Cerebellar cortex (tissue), 1 donor: ENCODE results near the gene CHSY1.

Source experiments
- DNase-seq: peaks from one replicate; pipeline ENCODE4 v3.0.0-alpha.2; 2015; ENCODE audit warnings: low spot score

Gene CHSY1

DNA sequence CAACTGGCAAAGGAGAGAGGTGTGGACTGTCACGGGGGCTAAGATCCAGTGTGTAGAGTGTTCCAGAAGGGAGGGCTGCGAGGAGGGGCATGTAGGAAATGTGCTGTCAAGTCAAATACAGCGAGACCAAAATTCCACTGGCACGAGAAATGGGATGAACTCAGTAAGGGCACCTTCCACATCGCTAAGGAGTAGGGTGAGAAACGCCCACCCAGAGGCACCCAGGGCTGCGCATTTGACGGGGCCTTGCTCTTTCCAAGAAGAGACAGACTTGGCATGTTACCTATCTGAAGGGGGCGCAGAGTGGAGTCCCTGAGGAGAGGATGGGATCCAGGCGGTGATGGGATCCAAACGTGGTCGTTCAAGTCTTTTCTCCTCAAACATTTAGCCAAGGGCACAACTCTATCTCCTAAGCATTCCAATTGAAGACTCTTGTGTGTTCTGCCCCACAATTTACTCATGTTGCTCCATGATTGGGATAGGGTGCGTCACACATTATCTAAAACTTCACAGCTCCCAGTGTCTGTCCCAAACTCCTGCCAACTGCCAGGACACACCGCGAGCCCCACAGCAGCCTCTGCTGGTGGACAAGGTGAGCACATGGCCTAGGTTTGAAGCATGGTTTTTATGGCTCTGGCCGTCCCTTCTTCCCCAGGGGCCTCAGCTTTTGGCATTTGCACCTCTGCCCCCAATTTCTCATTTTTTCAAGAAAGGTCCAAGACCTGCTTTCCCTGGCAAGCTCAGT is 17.8 kb upstream of the CHSY1 start:
- no peak for DNase-seq

DNA sequence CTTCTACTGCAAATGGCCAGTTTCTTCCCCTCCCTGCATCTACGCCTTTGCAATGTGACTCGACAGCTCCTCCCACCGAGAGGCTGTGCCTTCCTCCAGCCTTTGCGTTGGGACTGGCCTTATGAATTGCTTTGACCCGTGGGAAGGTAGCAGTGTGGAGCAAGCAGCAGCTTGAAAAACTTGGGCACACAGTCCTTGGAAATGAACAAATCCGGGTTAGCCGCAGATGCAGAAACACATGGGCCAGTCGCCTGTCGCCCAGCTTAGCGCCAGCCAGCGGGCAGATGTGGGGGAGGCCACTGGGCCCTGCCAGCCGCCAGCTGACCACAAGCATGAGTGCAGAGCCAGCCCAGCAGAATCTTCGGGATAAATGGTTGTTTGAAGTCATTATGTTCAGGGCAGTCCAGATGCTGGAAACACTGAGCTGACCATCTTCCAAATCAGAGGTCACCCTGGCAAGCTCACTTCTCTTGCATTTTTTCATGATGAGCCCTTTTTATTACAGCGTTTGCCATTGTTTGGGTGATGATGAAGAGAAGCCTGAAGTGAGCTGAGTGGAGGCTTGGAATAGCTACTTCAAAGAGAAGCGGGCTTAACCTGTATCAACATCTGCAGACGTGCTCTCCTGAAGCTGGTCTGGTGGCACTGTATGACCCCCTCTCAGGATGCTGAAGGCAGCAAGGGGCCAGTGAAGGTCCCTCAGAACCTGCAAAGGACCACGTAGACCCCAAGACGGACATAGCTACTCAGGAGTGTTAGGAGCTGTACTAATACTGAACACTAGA is 15.7 kb upstream of the CHSY1 start:
- DNase-seq: no peak

DNA sequence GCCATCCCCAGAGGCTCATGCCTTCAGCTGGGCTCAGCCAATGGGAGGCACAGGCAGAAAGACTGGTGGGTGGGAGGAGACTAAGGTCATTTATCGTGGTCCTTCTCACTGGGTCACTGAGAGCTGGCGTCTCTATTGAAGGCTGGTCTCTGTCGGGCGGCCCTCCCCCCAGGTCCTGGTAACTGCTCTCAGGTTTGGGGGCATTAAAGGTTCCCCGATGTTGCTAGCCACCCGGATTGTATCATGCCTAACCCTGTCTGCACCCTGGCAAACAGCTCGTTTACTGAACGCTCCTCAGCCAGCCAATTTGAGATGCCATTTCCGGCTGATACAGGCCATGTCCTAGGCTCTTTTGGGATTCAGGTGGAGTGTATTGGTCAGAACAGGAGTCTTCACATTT is 14.9 kb upstream of the CHSY1 start:
- no peak for DNase-seq

DNA sequence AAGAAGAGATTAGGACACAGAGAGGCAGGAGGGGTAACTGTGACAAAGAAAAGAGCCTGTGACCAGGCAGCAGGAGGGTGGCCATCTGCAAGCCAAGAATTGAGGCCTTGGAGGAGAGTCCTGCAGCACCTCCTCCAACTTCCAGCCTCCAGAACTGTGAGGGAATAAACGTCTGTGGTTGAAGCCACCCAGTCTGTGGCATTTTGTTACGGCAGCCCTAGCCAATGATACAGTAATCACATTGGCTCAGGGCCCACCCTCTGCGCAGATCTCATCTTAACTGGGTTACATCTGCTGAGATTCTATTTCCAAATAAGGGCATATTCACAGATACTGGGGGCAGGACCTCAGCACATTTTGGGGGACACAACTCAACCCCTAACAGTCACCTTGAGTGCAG is 14.2 kb upstream of the CHSY1 start:
- DNase-seq: no peak

DNA sequence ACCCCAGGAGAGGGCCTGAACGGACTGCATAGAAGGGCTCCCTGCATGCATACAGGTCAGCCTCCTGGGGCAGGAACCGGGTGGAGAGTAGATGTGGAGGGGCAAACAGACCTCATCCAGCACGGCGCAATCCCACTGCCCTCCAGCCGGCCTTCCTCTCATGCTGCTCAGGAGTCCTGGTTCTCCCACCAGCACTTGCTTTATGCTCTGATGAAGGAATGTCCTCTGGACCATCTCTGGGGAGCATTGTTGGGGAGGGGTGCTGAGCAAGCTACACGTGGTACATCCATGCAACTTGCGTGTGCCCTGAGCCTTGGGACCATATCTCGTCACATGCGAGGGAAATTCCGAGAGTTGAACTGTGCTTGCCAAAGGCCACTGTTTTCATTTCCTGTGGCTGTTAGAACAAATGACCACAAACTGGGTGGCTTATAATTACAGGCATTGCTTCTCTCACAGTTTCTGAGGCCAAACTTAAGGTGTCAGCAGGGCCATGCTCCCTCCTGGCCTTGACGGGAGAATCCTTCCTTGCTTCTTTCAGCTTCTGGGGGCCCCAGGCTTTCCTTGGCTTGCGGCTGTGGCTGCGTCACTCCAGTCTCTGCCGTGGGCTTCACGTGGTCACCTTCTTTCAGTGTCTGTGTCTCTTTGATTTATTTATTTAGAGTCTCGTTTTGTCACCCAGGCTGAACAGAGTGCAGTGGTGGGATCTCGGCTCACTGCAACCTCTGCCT is 13.2 kb upstream of the CHSY1 start:
- no peak for DNase-seq

DNA sequence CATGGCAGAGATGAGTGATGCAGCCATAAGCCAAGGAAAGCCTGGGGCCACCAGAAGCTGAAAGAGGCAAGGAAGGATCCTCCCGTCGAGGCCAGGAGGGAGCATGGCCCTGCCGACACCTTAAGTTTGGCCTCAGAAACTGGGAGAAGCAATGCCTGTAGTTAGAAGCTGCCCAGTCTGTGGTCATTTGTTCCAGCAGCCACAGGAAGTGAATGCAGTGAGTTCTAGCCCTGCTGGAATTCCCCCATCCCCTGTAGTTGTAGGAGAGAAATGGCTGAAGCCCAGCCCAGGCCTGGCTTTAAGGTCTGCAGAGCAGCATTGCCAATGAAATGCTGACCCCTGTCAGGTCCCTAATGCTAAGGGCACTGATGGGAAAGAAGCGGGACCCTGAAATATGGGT is 12.2 kb upstream of the CHSY1 start:
- no peak for DNase-seq

DNA sequence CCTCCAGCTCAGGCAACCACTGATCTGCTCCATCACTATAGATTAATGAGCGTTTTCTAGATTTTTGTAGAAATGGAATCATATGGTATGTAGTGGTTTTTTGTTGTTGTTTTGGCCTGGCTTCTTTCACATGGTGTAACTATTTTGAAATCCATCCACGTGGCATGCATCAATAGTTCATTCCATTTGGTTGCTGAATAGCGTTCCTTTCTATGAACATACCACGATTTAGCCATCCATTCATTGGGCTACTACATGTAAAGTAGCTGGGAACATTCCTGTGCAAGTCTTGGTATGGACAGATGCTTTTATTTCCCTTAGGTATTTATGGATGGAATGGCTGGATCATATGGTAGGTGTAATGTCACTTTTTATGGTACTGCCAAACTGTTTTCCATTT is 10.7 kb upstream of the CHSY1 start:
- no peak for DNase-seq

DNA sequence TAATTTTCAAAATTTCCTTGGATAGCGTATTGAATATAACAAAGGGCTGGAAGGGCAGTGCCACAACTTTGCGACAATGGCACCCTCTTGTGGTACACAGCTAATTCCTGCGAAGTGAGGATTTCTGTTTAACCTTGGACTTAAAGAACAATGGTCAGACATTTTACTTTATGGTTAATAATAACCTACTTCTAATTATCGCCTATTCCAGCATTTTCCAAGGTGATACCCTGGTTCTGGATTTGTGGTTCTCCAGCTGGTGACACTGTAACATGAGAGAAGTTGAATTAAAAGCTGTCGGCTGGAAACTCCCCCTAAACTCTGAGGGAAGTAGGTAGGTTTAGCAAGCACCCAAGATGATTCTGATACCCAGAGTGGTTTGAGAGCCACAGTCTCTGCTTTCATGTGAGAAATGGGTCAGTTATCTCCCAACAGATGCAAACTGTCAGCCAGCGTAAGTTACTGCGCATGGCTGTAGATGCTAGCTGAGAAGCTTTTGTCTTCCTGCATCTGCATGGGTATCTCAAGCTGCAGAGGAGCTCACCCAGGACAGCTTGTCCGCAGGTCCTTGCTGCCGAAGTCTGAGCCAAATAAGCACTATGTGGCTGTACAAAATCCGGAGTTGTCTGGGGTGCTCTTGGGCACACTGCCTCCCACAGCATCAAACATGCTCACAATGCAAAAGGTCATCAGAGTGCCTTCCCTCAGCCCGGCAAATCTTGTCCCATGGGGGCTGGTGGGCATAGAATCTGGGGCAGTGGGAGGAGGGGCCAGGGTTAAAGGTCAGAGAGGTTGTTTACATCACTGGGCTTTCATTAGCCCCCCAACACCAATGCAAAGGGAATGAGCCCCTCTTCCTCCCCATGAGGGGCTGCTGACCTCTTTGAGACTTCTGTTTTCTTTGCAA is 6.6 kb upstream of the CHSY1 start:
- peak; percentile 80 for DNase-seq

DNA sequence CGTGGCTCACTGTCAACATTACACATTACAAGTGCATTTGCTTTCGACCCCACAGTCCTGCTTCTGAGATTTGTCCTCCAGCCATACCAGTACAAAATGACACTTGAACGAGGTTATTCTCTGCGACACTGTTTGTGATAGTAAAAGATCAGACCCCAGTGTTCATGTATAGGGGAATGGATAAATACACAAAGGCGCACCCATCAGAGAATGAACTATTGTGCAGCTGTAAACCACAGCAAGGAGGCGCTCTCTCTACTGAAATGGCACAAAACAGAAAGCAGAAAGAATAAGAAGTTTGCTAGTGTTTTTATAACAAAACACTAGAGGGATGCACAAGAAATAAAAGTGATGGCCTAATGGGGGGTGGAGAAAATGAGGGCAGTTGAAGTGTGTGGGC is 4.9 kb upstream of the CHSY1 start:
- DNase-seq: no peak

DNA sequence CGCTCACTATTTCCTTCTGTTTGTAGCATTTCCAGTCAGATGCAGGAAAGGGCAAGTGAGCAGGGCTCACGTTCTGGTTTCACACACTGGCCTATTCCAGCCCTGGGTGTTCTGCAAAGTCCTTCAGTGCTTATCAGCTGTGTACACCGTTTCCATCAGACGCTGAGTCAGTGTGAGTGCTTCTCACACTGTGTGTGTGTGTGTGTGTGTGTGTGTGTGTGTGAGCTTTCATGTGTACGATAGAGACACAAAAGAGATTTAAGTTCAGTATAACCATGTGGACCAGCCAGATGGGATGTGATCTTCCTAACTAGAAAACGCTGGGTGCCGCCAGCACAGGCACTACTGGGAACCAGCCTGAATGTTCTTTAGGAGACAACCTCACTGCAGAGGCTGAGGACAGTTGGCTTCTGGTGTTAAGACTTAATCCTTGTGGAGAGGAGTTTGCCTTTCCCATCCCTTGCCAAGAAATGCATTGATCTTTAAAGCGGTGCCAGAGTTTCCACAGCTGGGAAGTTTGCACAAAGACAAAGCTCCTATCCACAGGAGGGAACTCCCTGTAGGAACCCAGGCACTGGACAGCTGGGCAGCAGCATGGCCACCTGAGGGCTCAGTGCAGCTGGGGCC is 3.9 kb upstream of the CHSY1 start:
- no peak for DNase-seq

DNA sequence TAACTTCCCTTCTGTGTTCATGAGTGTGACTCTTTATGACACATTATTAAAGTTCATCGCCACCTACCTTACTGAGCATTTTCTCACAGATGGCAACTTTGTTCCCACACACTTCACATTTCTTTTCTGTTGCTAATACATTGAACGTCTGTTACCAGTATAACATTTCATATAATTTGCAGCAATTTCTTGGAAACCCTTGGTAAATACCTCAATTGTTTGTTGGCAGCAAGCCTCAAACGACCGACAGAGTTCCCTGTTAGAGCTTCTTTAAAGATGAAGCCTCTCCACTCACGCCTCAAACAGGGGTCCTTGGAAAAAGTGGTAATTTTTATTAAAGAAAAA is 3.2 kb upstream of the CHSY1 start:
- no peak for DNase-seq

DNA sequence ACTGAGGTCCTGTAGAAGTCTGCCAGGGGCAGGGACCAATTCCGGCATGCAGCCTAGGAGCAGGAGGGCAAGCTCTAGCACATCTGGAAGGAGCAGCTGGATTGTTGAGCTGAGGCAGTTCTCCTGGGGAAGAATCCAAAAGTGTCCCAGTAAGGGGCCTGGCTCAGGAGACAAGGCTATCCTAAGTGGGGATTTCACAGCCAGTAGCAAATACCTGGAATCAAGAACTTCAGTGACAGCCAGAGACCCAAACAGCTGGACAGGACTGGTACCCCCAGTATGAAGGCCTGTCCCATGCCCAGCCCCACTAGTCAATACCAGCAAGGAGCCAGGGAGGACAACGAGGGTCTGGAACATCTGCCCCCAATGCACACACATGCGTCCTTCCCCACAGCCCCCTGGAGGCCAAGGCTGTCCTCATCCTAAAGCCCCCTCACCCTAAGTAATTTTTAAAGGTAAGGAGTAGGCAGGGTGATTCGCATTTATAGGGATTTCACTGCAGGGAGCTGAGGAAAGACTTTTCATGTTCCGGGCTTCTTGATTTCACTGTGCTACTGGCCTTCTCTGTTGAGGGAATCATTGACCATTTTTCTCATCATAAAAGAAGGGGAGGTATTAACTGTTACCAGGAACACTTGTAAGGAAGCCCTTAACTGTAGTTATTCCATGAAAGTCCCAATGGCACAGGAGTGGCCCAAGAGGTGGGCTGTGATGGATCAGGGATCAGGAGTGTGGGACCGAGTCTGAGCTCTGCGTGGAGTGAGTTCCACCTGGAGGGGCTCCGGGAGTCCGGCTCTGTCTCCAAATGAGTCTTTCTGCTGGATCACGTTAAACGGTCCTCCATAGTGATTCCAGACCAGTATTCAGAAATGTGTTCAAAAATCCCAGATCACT is 2.6 kb upstream of the CHSY1 start:
- DNase-seq: no peak

DNA sequence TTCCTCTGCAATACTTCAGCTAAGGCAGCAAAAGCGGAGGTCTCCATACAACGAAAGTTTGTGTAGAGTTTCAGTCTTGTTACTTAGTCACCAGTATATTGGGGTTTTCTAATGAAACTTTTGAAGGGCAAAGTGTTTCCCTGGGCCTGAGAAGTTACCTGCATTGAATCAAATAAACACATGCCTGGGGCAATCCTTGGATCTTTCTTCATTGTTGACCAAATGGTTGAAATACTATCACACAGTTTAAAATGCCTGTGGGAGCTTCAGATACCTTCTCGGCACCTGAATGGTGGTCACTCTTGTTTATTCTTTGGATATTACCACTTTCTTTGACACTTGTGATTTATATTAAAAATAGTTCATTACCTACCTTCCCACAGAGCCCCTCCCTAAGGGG is 988 bp upstream of the CHSY1 start:
- DNase-seq: no peak

DNA sequence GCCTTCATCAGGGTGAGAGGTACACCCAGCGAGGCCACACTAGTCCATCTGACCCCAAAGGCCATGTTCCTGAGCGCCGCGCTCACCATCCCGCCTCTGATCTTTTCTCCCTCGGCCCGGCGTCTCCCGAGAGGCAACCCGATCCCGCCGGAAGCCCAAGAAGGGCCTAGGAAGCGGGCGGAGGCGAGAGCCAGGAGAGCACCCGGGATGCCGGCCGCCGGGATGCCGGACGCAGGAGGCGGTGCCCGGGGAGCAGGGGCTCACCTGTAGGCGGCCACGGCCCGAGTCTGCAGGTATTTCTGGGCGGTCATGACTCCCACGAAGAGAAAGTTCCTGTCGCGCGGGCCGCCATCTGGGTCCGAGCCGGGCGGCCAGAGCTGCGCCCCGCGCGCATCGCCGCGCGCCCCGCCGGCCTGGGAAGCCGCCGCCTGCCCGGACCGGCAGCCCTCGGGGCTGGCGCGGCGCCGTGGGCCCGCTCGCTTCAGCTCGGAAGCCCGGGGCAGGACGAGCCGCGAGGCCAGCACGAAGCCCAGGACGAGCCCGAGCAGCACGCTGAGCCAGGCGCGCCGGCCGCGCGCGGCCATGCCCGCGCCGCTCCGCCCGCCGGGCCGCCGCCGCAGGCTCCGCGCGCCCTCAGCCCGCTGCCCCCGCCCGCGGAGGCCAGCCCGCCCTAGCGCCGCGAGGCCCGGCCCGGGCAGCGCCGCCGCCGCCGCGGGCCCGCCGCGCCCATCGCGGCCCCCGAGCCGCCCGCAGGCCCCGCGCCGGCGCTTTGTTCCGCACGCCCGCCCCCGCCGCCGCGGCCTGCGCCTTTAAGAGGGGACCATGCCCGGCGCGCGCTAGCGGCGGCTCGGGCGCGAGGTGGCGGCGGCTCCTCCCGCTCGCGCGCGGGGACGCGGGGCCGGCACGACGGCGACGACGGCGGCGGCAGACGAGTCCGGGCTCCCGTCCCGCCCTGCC is 697 bp downstream of the CHSY1 start:
- DNase-seq: no peak

DNA sequence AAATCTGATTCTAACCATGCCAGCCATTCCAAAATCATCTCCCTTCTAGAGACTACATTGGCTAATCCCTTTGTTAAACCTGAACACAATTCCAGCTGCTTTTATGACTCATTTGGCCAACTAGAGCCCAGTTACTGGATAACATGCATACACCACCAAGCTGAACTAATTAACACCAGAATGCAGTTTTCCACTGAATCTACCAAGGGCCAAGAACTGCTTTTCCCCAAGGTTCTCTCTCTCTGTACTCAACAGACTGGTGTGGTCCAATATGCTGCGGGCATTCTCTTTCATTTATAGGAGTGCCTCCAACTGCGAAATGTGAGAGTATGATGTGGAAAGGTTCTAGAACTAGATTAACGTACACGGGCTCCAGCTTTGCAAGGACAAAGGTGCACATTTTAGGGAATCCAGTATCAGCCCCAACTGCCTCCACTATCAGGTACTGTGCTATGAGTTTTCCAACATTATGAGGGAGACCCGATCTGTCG is 1.5 kb downstream of the CHSY1 start:
- no peak for DNase-seq

DNA sequence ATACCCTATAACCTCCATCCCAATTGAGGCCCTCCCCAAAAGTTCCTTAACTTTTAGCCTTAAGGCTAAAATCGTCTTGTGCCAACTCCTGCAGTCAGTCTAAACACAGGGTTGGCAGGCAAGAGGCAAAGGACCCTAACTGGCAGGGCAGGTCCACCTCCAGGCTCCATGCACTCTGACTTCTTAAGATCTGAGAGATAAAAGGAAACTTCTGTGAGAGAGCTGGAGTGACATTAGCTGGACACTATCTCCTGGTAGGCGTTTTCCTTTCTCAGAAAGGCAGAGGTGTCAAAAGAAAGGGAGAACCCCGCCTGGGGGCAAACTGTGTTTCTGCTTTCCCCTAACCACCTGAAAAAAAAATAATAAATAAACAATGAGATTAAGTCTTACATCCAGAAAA is 3.6 kb downstream of the CHSY1 start:
- DNase-seq: no peak

DNA sequence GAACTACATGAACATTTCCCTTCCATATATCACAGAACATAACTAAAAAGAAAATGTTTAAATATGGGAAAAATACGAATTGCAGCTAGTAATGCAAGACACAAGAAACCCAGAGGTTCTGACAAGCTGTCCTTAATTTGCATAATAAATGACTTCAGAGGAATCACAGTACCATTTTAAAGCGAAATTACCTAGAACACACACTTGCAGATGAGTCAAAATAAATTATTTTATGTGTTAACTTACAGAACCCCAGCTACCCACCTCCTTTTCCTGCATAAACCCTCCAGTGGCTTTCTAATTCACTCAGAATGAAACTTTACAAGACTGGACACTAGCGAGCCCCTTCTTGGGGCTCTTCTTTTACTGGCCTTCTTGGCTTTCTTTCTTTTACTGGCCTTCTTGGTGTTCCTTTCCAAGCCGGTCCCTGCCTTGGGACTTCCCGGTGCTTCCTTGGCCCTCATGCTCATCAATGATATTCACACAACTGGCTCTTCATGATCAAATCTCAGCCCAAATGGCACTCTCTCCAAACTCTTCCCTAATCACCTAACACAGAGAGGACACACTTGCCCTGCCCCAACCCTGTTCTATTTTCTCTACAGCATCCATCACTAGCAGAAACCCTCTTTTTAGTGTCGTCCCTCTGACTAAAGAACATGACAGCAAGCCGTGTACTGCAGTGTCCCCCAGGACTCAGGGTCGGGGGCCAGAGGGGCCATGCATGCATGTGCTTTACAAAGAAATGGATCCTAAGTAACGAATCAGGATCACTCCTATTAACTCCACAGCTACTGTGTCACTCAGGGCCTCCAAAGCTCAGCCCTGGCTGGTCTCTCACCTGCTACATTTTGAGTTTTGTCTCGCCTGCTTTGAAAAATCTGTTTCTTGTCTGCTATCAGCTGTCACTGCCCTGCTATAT is 4.8 kb downstream of the CHSY1 start:
- DNase-seq: no peak

DNA sequence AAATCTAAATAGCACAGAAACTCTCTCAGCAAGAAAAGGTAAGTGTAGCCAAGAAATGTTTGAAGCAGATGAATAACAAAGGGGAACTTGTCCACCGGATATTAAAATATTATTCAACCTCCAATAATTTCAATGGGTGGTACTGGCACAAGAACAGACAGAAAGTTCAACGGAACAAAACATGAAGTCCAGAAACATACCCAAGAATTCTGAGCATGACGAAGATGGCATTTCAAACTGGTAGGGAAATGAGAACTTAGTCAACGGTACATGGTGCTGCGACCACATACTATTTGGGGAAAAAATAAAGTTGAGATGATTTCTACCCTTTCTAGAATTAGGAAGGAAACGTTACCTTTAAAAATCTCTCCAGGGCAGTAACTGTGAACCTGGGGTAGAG is 5.5 kb downstream of the CHSY1 start:
- no peak for DNase-seq
